Pancreas (tissue), 10 donors: Measurements from ENCODE around the gene RYR3. TPM values are rescaled to one million over a fixed set of nuclear protein-coding genes. Genes with fewer than 3 reads are reported as not detected.

ENCODE experiments used
- ATAC-seq, 4 donors: fragments of 200-7000 bp; cut with Tn5 transposase; one replicate each; pipeline versions ENCODE4 v1.8.0 to v1.9.1; 2020; ENCODE audit warnings: mild to moderate bottlenecking in 4 of 4, moderate library complexity in 4 of 4
- DNase-seq, 6 donors: peaks; one replicate each; pipeline ENCODE4 v3.0.0-alpha.2; 2020
- FAIRE-seq: peaks from 2 replicates; lab custom pipeline; 2012; peaks lifted over from hg19 to GRCh38; lab: Jason Lieb, UNC
- H3K27ac ChIP-seq, 4 donors: fragments of 200-600 bp; sonication (generic); 1 replicate in 3 of 4; 2 replicates in 1 of 4; pipeline versions ENCODE4 v1.5.0 to v1.8.0; 2020
- H3K27me3 ChIP-seq, 4 donors: fragments of 200-600 bp; one replicate each; pipeline ENCODE4 v1.8.0; 2021
- H3K36me3 ChIP-seq, 3 donors: fragments of 200-600 bp; sonication (generic) in 1 of 3; one replicate each; pipeline versions ENCODE4 v1.5.0 to v1.8.0; 2020 to 2021
- H3K4me1 ChIP-seq, 3 donors: fragments of 200-600 bp; one replicate each; pipeline ENCODE4 v1.8.0; 2021
- H3K4me3 ChIP-seq, 4 donors: fragments of 200-600 bp; sonication (generic) in 2 of 4; one replicate each; pipeline versions ENCODE4 v1.5.0 to v1.8.0; 2020 to 2021
- H3K9me3 ChIP-seq, 4 donors: fragments of 200-600 bp; one replicate each; pipeline ENCODE4 v1.8.0; 2021
- WGBS, 2 donors: extraction: QIAGEN DNeasy Blood & Tissue Kit; methylation state at CpG; one replicate each; pipeline ENCODE4 v1.1.7; 2013; 5-methylcytosine and 5-hydroxymethylcytosine counted together
- intact Hi-C, 3 donors: fragments of 100-400 bp; cut with DNase I; formaldehyde crosslinking; loops; one replicate each; pipeline versions ENCODE4 v1.11.1 to v1.14.2; 2022
- polyA plus RNA-seq, 2 donors: library from polyadenylated mRNA; stranded (reverse); fragments of 200-250 nt; gene quantifications; one replicate each; pipeline ENCODE4 v1.2.3, GENCODE V29; 2013
- total RNA-seq, 6 donors: library from RNA; stranded (reverse); fragmentation: NEBNext Ultra II Directional in 4 of 6; extraction: Animal tissue kit (Norgen Biotek cat#: 25700) in 4 of 6; gene quantifications; one replicate each; pipeline versions ENCODE4 v1.2.1 to v1.2.4, GENCODE V29; 2021 to 2023
- TF ChIP-seq, protein P1 (sequence below), 4 donors: fragments of 200-600 bp; sonication (generic) in 3 of 4; IDR thresholded peaks; one replicate each; pipeline versions ENCODE4 v1.5.0 to v1.8.0; 2021; ENCODE audit warnings: antibody characterized with exemption in 4 of 4
- donor health status: healthy with polysubstance abuse.
- donor health status: DM: no; HTN: no; CAD: no; lungs with moderate emphysema.
- donor health status: DM: no; HTN: no; CAD: no.
- donor health status: control.
- donor health status: control.
- donor health status: Bipolar disorder and iron deficiency.
- donor health status: DM: yes; HTN: yes; CAD: no.
- donor health status: DM: no; HTN: no; CAD: no.
- donor health status: DM: no; HTN: no; CAD: no.
- donor health status: DM: yes; HTN: yes; CAD: no.

RYR3 gene
- total and polyA plus RNA-seq, 8 donors, result 0.03 to 0.52 (median 0.13) TPM

DNA sequence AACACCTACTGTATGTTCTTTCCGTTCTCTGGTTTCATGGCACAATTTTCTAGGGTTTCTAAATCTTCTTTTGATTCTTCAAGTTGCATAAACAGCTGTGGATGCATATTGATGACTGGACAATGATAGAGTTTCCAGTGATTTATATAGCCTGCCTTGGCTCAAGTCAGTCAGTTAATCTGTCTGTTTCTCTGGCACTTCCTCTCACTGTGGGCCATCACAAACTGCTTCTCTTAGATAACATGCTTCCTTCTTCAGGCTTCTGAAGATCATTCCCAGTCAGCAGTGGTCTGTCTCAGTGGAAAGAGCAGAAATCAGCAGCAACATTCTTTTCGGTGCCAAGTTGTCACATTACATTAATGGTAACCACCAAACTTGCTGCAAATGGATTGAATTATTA is 207.2 kb downstream of the RYR3 start:
- TF ChIP-seq, protein P1, sequence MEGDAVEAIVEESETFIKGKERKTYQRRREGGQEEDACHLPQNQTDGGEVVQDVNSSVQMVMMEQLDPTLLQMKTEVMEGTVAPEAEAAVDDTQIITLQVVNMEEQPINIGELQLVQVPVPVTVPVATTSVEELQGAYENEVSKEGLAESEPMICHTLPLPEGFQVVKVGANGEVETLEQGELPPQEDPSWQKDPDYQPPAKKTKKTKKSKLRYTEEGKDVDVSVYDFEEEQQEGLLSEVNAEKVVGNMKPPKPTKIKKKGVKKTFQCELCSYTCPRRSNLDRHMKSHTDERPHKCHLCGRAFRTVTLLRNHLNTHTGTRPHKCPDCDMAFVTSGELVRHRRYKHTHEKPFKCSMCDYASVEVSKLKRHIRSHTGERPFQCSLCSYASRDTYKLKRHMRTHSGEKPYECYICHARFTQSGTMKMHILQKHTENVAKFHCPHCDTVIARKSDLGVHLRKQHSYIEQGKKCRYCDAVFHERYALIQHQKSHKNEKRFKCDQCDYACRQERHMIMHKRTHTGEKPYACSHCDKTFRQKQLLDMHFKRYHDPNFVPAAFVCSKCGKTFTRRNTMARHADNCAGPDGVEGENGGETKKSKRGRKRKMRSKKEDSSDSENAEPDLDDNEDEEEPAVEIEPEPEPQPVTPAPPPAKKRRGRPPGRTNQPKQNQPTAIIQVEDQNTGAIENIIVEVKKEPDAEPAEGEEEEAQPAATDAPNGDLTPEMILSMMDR (IDR thresholded peaks at IDR 0.05), result no peak
- FAIRE-seq, result no peak
- Histone ChIP-seq H3K4me1 (no peaks in the 10 kb centered on the region), H3K4me3 (no peak overlapping the region), H3K9me3 (no peaks in the 10 kb centered on the region), H3K27ac (no peak overlapping the region), H3K36me3 (no peaks in the 10 kb centered on the region), H3K27me3 (no peaks in the 10 kb centered on the region)
- WGBS, 2 donors, result 28 to 56% methylated on average over 2 of the region's 2 CpGs
- no peak for ATAC-seq
- no peak for DNase-seq
- intact Hi-C loops, result no loop called here

DNA sequence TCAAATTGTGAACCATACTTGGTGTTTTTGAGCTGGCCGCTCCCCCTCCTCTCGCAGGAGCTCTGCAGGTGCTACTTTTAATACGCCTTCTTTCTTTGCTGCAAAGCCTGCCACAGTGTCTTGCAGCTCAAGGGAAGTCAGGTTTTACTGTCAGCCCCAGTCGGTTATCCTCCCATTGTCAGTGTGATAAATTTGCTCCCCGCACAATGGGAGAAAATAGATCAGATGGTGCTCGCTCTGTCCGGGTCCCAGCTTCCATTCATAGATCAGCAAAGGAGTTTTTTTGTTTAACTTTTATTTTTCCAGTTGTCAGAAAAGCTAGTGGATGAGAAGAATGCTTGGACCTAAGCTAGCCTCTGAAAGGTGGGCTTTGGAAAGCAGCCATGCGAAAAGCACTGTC is 207.7 kb downstream of the RYR3 start:
- intact Hi-C loops, result no loop called here
- no peak for FAIRE-seq
- 54 to 61% methylated on average over 8 of the region's 8 CpGs for WGBS, 2 donors
- H3K4me3 ChIP-seq, result no peak overlapping the region
- no peak for DNase-seq
- H3K27me3 ChIP-seq, result no peaks in the 10 kb centered on the region
- no peaks in the 10 kb centered on the region for H3K4me1 ChIP-seq
- ATAC-seq, result no peak
- H3K27ac ChIP-seq, result no peak overlapping the region
- TF ChIP-seq, protein P1 (IDR thresholded peaks at IDR 0.05), result no peak
- no peaks in the 10 kb centered on the region for H3K36me3 ChIP-seq
- no peaks in the 10 kb centered on the region for H3K9me3 ChIP-seq

DNA sequence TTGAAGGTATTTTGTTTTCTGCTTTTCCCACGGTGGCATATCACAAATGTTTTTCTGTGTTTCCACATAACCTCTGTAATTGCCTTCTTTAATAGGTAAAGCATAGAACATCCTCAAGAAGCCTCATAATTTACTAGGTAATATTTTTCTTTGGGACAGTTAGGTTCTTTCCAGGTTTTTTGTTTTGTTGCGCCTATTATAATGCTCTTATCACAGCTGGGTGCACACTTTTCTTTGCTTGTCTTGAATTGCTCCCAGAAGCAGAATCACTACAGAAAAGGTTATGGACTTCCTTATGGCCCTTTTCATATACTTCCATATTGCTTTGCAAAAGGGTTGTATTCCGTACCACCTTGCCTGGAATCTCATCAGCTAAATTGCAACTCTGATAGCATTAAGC is 213.5 kb downstream of the RYR3 start:
- intact Hi-C loops, result no loop called here
- H3K4me3 ChIP-seq, result no peak overlapping the region
- FAIRE-seq (no peak), ATAC-seq (no peak), DNase-seq (no peak)
- TF ChIP-seq, protein P1 (IDR thresholded peaks at IDR 0.05), result no peak
- WGBS, 2 donors, result 74 to 81% methylated on average over 3 of the region's 3 CpGs
- no peak overlapping the region for H3K27ac ChIP-seq
- H3K4me1 ChIP-seq, result no peaks in the 10 kb centered on the region
- H3K36me3 ChIP-seq, result no peaks in the 10 kb centered on the region
- H3K27me3 ChIP-seq, result no peaks in the 10 kb centered on the region
- no peaks in the 10 kb centered on the region for H3K9me3 ChIP-seq

DNA sequence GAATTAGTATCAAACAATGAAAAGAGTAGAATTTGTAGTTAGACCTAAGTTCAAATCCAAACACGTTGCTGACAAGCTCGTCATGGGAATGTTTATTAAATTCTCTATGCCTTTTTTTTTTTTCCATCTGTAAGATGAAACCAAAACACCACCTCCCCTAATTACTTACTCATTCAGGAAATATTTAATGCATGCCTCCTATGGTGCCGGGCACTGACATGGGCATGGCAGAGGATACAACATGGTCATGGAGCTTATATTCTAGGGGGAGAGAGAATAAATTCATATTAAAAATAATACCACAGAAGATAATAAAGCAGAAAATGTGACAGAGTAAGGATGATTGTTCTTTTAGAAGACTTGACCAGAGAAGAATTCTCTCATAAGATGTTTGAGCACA is 215.8 kb downstream of the RYR3 start:
- H3K27me3 ChIP-seq, result no peaks in the 10 kb centered on the region
- WGBS, 2 donors, result 48 to 60% methylated on average over 3 of the region's 3 CpGs
- no peaks in the 10 kb centered on the region for H3K9me3 ChIP-seq
- no peaks in the 10 kb centered on the region for H3K4me1 ChIP-seq
- no peak for ATAC-seq
- H3K4me3 ChIP-seq, result no peak overlapping the region
- no peak for DNase-seq
- no peak overlapping the region for H3K27ac ChIP-seq
- no peak for FAIRE-seq
- TF ChIP-seq, protein P1 (IDR thresholded peaks at IDR 0.05), result no peak
- H3K36me3 ChIP-seq, result no peaks in the 10 kb centered on the region
- intact Hi-C loops, result no loop called here

DNA sequence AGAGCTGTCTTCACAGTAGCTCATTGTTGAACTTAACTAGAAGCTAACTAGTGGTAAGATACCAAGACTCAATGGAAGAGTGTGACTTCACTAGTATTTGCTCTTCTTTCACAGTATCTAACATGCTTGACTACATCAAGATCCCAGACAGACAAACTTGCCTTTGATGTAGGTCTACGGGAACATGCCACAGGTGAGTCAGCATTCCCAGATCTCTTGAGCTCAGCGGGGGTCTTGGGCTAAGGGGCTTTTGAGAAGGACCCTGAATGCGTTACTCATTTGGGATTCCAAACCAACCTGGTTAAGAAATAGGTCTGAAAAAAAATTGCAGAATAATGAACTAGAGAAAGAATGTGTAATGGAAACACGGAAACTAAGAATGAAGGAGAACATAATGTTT is 222.4 kb downstream of the RYR3 start:
- TF ChIP-seq, protein P1 (IDR thresholded peaks at IDR 0.05), result no peak
- H3K27ac ChIP-seq, result no peak overlapping the region
- H3K4me1 ChIP-seq, result no peaks in the 10 kb centered on the region
- H3K9me3 ChIP-seq, result no peaks in the 10 kb centered on the region
- H3K27me3 ChIP-seq, result peaks cover 0 to 15% (median 2%) of the 10 kb centered on the region in 4 donors
- 47 to 58% methylated on average over 4 of the region's 4 CpGs for WGBS, 2 donors
- intact Hi-C loops, result no loop called here
- FAIRE-seq, result no peak
- no peak overlapping the region for H3K4me3 ChIP-seq
- no peak for ATAC-seq
- no peak for DNase-seq
- H3K36me3 ChIP-seq, result no peaks in the 10 kb centered on the region
